HG03060 (cell line): Measurements from ENCODE around the gene KCNIP1.

Experiments
- ATAC-seq: cut with Tn5 transposase; IDR thresholded peaks from one replicate; pipeline ENCODE4 v1.9.1; 2021; ENCODE audit warnings: low read depth, moderate number of reproducible peaks; ENCODE audit not compliant: unreplicated experiment

KCNIP1 gene

DNA sequence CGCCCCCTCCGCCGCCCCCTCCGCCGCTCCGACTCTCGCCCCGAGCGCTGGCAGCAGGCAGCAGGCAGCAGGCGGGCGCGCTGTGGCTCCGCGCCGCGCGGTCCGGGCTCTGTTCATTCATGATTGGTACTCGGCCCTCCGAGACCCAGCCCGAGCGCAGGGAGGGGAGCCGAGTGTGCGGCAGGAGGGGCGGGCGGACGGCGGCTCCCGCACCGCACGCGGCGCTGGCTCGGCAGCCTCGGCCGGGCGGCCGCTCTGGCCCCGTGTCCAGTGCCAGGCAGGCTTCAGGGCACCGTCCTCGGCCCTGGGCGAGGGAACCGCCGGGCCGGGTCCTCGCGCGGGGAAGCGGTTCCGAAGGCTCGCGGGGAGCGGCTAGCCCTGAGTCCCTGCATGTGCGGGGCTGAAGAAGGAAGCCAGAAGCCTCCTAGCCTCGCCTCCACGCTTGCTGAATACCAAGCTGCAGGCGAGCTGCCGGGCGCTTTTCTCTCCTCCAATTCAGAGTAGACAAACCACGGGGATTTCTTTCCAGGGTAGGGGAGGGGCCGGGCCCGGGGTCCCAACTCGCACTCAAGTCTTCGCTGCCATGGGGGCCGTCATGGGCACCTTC is at the start of gene KCNIP1:
Gene KCNIP1, plus strand, starts transcription at position 31 of the 607 bp plus-strand sequence.
- ATAC-seq, result no peak

- no peak for ATAC-seq
Observed at GRCh38 chr5:170463426-170463825, 40.4 kb upstream of the KCNIP1 start.

GRCh38 chr5:170464280-170465127 is 39.3 kb upstream of the KCNIP1 start:
- ATAC-seq, result no peak

DNA sequence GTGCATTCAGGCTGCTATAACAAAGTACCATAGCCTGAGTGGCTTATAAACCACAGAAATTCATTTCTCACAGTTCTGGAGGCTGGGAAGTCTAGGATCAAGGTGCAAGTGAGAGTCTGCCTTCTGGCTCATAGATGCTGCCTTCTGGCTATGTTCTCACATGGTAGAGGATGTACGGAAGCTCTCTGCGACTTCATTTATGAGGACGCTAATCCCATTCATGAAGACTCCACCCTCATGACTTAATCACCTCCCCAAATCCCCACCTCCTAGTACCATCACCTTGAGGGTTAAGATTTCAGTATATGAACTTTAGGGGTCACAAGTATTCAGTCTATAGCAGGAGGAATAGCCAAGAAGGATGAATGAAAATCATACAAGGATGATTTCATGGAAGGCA is 37.3 kb upstream of the KCNIP1 start:
- ATAC-seq, result no peak

DNA sequence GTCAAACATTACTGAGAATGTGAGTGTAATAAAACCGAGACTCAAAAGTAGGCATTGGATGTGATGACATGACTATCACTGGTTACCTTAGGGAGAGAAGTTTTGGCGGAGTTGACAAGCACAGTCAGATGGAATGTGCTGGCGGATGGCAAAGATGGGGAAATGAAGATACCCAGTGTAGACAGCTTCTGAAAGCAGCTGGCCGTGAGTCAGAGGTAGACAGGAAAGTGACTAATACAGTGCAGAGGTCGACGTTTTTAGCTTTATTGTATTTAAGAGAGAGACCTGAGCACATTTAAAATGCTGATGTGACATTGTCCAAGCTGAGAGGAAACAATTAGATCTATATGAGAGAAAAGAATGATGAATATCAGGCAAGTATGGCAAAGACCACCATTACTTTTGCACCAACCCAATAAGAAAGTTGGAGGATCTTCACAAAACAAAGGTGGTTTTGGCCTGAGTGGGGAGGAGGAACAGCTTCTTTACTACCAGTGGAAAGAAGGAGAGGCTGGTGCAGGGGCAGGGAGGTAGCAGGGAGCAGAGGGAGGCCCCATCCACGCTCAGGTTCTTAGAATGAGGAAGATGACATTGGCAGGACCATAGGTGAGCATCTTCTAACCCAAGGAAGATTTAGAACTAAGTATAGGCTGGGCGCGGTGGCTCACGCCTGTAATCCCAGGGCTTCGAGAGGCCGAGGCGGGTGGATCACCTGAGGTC is 36.7 kb upstream of the KCNIP1 start:
- no peak for ATAC-seq

DNA sequence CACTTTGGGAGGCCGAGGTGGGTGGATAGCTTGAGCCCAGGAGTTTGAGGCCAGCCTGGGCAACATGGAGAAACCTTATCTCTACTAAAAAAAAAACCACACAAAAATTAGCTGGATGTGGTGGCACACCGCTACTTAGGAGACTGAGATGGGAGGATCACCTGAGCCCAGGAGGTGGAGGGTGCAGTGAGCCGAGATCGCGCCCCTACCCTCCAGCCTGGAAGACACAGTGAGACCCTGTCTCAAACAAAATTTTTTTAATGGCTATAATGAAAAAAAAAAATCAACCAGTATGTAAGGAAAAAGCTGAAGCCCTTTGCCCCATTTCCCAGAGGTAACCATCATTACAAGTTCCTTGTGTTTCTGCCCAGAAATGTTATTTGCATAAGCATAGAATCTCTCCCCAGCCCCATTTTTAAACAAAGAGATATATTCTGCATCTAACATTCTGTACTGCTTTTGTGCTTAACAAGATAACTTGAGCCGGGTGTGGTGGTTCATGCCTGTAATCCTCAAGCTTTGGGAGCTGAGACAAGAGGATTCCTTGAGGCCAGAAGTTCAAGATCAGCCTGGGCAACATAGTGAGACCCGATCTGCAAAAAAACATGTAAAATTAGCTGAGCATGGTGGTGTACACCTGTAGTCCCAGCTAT is 35.1 kb upstream of the KCNIP1 start:
- no peak for ATAC-seq

GRCh38 chr5:170469414-170469813 is 34.4 kb upstream of the KCNIP1 start:
- no peak for ATAC-seq

- ATAC-seq, result no peak
Observed at GRCh38 chr5:170470275-170470674, 33.5 kb upstream of the KCNIP1 start.

DNA sequence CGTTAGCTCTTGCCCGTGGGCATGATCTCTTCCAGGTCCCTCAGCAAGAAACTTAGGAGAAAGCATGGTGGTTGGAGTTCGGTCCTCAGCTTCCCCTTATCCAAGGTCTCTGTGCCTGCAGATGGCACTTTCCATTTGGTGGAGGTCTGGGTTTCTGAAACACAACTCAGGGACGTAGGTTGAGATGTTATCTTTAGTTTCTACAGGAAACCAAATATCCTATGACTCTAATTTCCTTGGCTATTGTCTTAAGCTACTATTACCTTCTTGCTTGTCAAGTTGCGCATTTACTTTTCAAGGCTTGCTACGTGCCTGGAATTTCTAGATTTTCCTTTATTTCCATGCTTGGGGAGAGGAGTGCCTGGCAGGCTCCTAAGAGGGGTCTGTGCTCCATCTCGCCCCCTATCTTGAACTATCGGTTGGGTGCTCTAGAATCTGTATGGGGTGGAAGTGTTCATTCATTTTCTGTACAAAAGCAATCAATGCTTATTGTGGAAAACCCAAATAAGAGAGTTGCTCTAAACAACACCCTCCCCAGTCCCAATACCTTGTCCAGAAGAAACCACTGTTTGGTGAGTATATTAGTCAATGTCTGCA is 32.9 kb upstream of the KCNIP1 start:
- no peak for ATAC-seq

DNA sequence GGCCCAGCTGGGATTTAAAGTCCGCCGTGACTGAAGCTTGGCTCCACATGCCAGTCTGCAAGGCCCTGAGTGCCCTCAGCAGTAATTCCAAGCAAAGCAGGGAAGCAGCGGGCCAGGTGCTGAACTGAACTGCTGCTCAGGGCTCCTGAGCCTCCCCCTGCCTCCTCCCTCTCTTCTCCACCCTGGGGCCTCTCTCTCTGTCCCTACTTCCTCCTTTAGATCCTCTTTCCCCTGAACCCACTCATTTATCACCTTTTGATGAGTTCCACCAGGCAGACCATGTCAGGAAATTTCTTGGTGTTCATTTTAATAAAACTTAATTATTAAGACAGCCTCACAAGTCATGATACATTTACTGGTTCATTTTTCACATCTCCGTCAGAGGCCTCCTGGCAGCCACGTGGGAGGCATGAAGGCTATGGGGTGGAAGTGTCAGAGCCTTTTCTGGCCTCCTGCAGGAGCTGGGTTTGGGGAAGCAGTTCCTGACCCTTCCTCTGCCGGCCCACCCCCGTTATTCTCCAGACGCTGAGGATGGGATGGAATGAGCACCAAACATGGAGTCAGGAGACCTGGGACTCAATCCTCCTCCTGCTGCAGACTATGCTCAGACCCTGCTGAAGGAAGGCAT is 32.2 kb upstream of the KCNIP1 start:
- no peak for ATAC-seq

DNA sequence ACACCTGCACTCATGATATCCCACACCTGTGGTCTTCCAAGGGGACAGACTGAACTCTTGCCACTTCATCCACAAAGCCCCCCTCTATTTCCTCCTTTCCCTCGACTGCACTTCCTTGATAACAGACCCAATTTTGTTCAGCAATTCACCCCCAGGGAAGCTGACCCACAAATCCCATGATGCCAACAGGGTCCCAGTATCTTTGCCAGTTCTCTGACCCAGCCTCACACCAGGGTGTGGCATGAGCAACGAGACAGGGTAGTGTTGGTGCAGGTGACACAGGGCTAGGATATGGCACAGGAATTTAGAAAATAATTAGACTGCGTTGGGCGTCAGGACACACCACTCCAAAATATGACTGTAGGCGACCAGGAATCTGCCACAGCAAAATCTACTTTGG is 30.2 kb upstream of the KCNIP1 start:
- no peak for ATAC-seq

DNA sequence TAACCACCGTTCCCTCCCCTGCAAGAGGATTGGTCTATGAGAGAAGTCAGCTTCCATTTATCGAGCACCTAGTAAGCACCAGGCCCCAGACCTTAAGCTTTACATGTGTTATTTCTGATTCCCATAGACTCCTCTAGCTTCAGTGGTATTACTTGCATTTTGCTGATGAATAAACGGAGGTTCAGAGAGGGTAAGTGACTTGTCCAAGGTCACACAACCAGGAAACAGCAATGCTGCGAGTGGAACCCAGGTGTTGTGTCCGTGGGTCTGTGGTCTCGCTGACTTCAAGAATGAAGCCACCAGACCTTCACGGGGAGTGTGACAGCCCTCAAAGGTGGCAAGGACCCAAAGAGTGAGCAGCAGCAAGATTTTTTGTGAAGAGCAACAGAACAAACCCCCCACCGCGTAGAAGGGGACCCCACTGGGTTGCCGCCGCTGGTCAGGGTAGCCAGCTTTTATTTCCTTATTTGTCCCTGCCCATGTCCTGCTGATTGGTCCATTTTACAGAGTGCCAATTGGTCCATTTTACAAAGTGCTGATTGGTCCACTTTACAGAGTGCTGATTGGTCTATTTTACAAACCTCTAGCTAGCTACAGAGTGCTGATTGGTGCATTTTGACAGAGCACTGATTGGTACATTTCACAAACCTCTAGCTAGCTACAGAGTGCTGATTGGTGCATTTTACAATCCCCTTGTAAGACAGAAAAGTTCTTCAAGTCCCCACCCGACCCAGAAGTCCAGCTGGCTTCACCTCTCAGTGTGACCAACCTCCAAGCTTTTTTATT is 29.1 kb upstream of the KCNIP1 start:
- ATAC-seq, result no peak

GRCh38 chr5:170475294-170476000 is 28.4 kb upstream of the KCNIP1 start:
- ATAC-seq, result no peak

DNA sequence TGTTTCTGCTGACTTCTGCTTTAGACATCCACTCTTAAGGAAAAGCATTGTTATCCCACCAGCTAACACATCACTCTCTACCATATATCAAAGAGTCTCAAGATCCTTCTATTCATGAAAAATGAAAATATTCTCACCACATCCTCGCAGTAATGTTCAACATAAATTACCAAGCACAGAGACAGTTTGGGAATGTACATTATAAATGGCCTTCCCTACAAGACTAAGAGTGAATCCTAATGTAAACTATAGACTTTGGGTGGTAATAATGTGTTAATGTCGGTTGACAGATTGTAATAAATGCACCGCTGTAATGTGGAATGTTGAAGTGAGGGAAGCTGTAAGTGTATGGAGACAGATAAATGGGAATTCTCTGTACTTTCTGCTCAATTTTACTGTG is 27.1 kb upstream of the KCNIP1 start:
- ATAC-seq, result no peak

DNA sequence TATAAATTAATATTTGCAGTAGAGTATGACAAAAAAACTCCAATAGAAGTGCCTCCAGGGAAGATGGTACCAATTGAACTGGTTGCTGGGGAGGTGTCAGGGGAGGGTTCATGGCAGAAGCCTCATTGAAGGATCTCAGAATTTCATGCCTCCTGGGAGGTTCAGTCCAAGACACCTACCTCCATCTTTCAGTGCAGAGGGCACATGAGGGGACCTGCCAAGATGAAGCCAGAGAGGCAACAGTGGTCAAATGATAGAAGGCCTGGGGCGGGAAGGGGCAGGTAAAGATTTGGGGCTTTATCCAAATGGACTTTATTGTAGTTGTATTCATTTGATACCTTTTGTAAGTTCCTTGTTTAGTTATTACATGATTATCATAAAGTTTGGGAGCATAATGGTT is 25.9 kb upstream of the KCNIP1 start:
- no peak for ATAC-seq

DNA sequence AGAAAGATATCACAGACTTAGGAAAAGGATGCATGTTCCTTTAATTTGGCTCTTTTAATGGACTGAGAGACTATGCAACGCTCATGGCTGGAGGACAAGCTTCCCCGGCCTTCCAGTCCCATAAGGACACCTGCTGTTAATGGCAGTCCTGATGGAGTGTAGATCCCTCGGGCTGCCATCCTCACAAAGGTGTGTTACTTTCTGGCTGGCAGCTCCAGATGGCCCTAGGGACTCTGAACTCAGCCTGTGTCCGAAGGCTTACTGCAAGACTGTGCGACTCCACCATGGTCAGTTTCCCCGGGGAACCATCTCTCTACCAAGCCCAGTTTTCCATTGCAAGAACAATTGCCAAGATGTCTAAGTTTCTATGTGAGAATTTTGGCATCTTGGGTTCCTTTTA is 25.5 kb upstream of the KCNIP1 start:
- ATAC-seq, result no peak

DNA sequence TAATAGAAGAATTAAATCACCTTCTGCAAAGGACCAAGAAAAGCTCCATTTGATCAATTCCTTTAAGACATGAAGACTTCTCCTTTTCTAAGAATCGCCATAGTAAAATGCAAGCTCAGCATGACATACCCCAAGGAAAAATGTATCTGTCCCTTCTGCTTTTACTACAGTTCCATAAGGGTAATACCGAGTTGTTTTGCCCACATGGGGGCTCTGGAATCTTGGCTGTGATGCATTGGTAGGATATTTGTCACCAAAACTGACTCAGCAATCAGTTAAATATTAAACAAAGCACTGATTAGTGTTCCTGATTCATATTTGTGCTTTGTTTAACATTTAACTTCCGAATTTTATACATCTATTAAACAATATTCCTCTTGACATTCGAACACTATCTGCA is 24.3 kb upstream of the KCNIP1 start:
- ATAC-seq, result no peak

- ATAC-seq, result no peak
Observed at GRCh38 chr5:170480260-170480659, 23.6 kb upstream of the KCNIP1 start.

DNA sequence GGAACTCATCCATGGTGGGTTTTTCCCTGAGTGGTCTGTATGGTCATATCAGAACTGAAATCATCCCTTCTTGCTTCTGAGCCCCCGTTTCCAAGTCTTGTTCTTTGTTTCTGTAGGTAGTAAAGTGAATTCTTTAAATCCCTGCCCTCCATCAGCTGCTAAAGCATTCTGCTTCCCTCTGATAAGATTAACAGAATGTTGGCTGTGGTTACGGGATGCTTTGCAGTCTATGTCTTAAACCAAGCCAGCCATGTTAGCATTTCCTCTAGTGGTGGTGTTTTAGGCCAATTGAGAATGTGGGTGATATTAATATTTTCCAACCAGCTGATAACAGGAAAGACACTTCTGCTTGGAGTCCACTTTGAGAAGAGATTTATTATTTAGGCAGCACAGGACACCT is 22.0 kb upstream of the KCNIP1 start:
- ATAC-seq, result no peak
